Neural progenitor cell (in vitro differentiated cells): Measurements from ENCODE around the gene WWTR1. TPM values are rescaled to one million over a fixed set of nuclear protein-coding genes. Genes with fewer than 3 reads are reported as not detected.

Experiments
- DNase-seq: peaks from one replicate; pipeline ENCODE4 v3.0.0-alpha.2; 2016; ENCODE audit warnings: low spot score
- H2AFZ ChIP-seq: fragments of 200-600 bp; sonication (generic); replicated peaks from 2 replicates; pipeline ENCODE4 v1.6.1; 2016; ENCODE audit warnings: antibody characterized with exemption
- H3F3A ChIP-seq: fragments of 200-600 bp; sonication (generic); 2 replicates; pipeline ENCODE4 v1.6.1; 2016; ENCODE audit warnings: antibody characterized with exemption, low read depth
- H3K27ac ChIP-seq: fragments of 200-600 bp; sonication (generic); 2 replicates; pipeline ENCODE4 v1.5.1; 2016; ENCODE audit warnings: mild to moderate bottlenecking
- H3K27me3 ChIP-seq: fragments of 200-600 bp; sonication (generic); 2 replicates; pipeline ENCODE4 v1.6.1; 2016; ENCODE audit warnings: mild to moderate bottlenecking, moderate library complexity
- H3K36me3 ChIP-seq: fragments of 200-600 bp; sonication (generic); 2 replicates; pipeline ENCODE4 v1.5.1; 2016
- H3K4me1 ChIP-seq: fragments of 200-600 bp; sonication (generic); 2 replicates; pipeline ENCODE4 v1.6.1; 2016; ENCODE audit warnings: mixed run types
- H3K4me2 ChIP-seq: fragments of 200-600 bp; sonication (generic); 2 replicates; pipeline ENCODE4 v1.6.1; 2016
- H3K4me3 ChIP-seq: fragments of 200-600 bp; sonication (generic); 2 replicates; pipeline ENCODE4 v1.5.1; 2016
- H3K79me2 ChIP-seq: fragments of 200-600 bp; sonication (generic); 2 replicates; pipeline ENCODE4 v1.6.1; 2016; ENCODE audit warnings: low read depth
- H3K9ac ChIP-seq: fragments of 200-600 bp; sonication (generic); 2 replicates; pipeline ENCODE4 v1.6.1; 2016
- H3K9me3 ChIP-seq: fragments of 200-600 bp; sonication (generic); 2 replicates; pipeline ENCODE4 v1.5.1; 2016; ENCODE audit warnings: low read depth
- H4K20me1 ChIP-seq: fragments of 200-600 bp; sonication (generic); 2 replicates; pipeline ENCODE4 v1.6.1; 2016; ENCODE audit warnings: low read depth
- H3K27ac Mint-ChIP-seq: 3 replicates; pipeline ENCODE4 v1.8.0; 2021; ENCODE audit warnings: mixed read lengths
- H3K27me3 Mint-ChIP-seq: 2 replicates; pipeline ENCODE4 v1.8.0; 2022; ENCODE audit warnings: low read depth, mild to moderate bottlenecking, inconsistent platforms, moderate library complexity, mixed read lengths; ENCODE audit not compliant: insufficient read depth
- H3K36me3 Mint-ChIP-seq: 3 replicates; pipeline ENCODE4 v1.8.0; 2021; ENCODE audit warnings: mixed read lengths
- H3K4me1 Mint-ChIP-seq: 3 replicates; pipeline ENCODE4 v1.8.0; 2021; ENCODE audit warnings: mixed read lengths
- H3K4me3 Mint-ChIP-seq: 3 replicates; pipeline ENCODE4 v1.8.0; 2021; ENCODE audit warnings: mild to moderate bottlenecking, moderate library complexity, mixed read lengths
- H3K9me3 Mint-ChIP-seq: 3 replicates; pipeline ENCODE4 v1.8.0; 2020; ENCODE audit warnings: mixed read lengths
- EZH2 ChIP-seq: fragments of 200-600 bp; sonication (generic); IDR thresholded peaks from 2 replicates; pipeline ENCODE4 v1.6.1; 2017; ENCODE audit warnings: antibody characterized with exemption, mild to moderate bottlenecking, moderate library complexity
- EZH2phosphoT487 ChIP-seq: fragments of 200-600 bp; sonication (generic); IDR thresholded peaks from 2 replicates; pipeline ENCODE4 v1.6.1; 2017; ENCODE audit warnings: antibody characterized with exemption
- total RNA-seq: library from RNA; depleted of rRNA; stranded (reverse); fragments of >200 nt; gene quantifications from 2 replicates; pipeline ENCODE4 v1.2.3, GENCODE V29; 2015; ENCODE audit warnings: low replicate concordance
- TF ChIP-seq, protein P1 (sequence below): fragments of 200-600 bp; sonication (generic); IDR thresholded peaks from 2 replicates; pipeline ENCODE4 v1.5.1; 2017; ENCODE audit warnings: antibody characterized with exemption, mild to moderate bottlenecking

The WWTR1 gene
- total RNA-seq, 1 donor from 2014 or later: 13.9 TPM

DNA sequence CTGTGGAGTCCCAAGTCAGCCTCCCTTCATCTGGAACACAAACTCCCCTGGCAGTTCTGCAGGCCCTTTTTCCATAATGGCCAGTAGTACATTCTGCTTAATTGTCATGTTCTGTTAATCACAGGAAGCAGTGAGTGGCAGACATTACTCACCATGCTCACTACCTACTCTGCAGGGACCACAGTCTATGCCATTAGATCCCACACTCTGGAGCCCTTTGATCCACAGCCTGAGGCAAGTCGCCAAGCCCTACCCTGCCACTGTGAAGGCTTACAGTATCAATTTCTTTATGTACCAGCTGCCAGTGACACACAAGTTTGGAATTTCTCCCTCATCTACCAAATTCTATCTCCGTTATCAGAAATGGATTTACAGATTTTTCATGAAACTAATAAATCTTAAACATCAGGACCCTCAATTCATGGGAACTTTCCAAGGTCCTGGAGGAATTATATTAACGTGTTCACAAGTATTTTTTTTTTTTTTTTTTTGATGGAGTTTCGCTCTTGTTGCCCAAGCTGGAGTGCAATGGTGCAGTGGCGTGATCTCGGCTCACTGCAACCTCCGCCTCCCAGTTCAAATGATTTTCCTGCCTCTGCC, 20.6 kb upstream of the WWTR1 start:
- Histone ChIP-seq H2AFZ (no peak overlapping the region), H3K9me3 (no peaks in the 10 kb centered on the region), H3K27me3 (no peaks in the 10 kb centered on the region), H3K4me2 (no peak overlapping the region), H4K20me1 (no peaks in the 10 kb centered on the region), H3K27ac (no peak overlapping the region), H3K9ac (no peak overlapping the region), H3K79me2 (no peaks in the 10 kb centered on the region), H3K4me1 (no peaks in the 10 kb centered on the region), H3F3A (no peaks in the 10 kb centered on the region), H3K4me3 (no peak overlapping the region), H3K36me3 (no peaks in the 10 kb centered on the region)
- peaks cover 14% of the 10 kb centered on the region for H3K4me1 Mint-ChIP-seq
- no peak for TF ChIP-seq EZH2phosphoT487
- no peak for TF ChIP-seq EZH2
- TF ChIP-seq, protein P1, sequence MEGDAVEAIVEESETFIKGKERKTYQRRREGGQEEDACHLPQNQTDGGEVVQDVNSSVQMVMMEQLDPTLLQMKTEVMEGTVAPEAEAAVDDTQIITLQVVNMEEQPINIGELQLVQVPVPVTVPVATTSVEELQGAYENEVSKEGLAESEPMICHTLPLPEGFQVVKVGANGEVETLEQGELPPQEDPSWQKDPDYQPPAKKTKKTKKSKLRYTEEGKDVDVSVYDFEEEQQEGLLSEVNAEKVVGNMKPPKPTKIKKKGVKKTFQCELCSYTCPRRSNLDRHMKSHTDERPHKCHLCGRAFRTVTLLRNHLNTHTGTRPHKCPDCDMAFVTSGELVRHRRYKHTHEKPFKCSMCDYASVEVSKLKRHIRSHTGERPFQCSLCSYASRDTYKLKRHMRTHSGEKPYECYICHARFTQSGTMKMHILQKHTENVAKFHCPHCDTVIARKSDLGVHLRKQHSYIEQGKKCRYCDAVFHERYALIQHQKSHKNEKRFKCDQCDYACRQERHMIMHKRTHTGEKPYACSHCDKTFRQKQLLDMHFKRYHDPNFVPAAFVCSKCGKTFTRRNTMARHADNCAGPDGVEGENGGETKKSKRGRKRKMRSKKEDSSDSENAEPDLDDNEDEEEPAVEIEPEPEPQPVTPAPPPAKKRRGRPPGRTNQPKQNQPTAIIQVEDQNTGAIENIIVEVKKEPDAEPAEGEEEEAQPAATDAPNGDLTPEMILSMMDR: no peak
- DNase-seq: no peak
- H3K27ac Mint-ChIP-seq: no peak overlapping the region
- H3K27me3 Mint-ChIP-seq: peaks cover 4% of the 10 kb centered on the region
- no peaks in the 10 kb centered on the region for H3K36me3 Mint-ChIP-seq
- H3K9me3 Mint-ChIP-seq: no peaks in the 10 kb centered on the region
- no peak overlapping the region for H3K4me3 Mint-ChIP-seq

DNA sequence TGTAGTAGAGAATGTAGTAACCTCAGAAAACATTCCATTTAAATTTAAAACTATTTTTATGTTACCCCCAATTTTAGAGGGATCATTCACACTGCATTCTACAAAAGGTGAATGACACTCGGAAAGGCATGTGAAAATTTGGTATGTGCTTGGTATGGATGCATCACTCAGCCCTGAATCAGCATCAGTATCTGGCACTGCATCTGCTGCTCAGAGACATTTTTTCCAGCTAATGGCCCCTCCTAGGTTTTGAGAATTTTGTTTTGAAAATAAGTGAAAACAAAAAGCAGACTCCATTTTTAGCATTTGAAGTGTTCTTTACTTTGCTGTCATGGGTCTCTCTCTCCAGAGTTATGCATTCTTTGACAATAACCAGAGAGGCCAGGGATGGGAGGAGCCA, 15.6 kb upstream of the WWTR1 start:
- H3K27ac ChIP-seq: no peak overlapping the region
- TF ChIP-seq EZH2phosphoT487: no peak
- peaks cover 4% of the 10 kb centered on the region for H3F3A ChIP-seq
- peaks cover 4% of the 10 kb centered on the region for H3K27me3 Mint-ChIP-seq
- H3K9me3 Mint-ChIP-seq: no peaks in the 10 kb centered on the region
- peaks cover 17% of the 10 kb centered on the region for H3K4me1 ChIP-seq
- no peaks in the 10 kb centered on the region for H3K36me3 Mint-ChIP-seq
- H3K27me3 ChIP-seq: peaks cover 37% of the 10 kb centered on the region
- no peak for DNase-seq
- H2AFZ ChIP-seq: no peak overlapping the region
- no peaks in the 10 kb centered on the region for H3K79me2 ChIP-seq
- no peak overlapping the region for H3K4me2 ChIP-seq
- H4K20me1 ChIP-seq: no peaks in the 10 kb centered on the region
- H3K9me3 ChIP-seq: no peaks in the 10 kb centered on the region
- H3K27ac Mint-ChIP-seq: no peak overlapping the region
- H3K36me3 ChIP-seq: no peaks in the 10 kb centered on the region
- H3K4me3 ChIP-seq: no peak overlapping the region
- no peak overlapping the region for H3K4me3 Mint-ChIP-seq
- peaks cover 31% of the 10 kb centered on the region for H3K4me1 Mint-ChIP-seq
- no peak overlapping the region for H3K9ac ChIP-seq

DNA sequence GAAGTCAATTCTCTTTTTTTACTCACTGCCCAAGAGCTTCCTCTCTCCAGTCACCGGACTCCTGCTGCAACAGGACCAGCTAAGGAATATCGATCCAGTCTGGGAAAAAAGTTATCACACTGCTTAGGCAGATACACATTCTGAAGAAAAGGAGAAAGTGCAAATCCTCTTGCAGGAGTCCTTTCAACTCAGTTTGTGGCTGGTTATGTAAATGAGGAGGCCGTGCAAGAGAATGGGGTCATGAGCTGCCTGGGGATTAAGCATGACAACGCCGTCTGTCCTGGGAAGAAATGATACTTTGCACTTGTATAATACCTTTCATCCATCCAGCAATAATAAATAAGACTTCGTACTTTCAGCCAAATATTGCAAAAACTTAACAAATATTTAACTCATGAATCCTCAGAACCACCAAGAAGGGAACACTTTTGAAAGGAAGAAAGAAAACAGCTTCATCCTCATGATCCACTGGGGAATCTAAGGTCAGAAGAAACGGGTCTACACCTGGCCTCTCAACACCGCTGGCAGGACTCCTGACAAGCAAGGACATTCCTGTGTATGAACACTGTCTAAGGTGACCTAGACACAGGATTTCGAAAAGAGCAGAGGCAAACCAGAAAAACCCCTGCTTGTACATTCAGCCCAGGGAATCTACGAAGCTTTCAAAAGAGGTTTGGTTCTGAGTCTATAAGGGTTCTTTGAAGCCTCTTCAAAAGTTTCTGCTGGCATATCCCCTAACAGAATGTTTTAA, 13.1 kb upstream of the WWTR1 start:
- no peaks in the 10 kb centered on the region for H3K79me2 ChIP-seq
- H3K4me3 Mint-ChIP-seq: peak overlapping the region; percentile 69
- H3K9ac ChIP-seq: no peak overlapping the region
- no peaks in the 10 kb centered on the region for H3K9me3 Mint-ChIP-seq
- no peaks in the 10 kb centered on the region for H3K36me3 Mint-ChIP-seq
- peaks cover 4% of the 10 kb centered on the region for H3F3A ChIP-seq
- H3K36me3 ChIP-seq: no peaks in the 10 kb centered on the region
- H3K27me3 ChIP-seq: peaks cover 37% of the 10 kb centered on the region
- TF ChIP-seq, protein P1: no peak
- TF ChIP-seq EZH2 (no peak), EZH2phosphoT487 (no peak)
- H3K4me3 ChIP-seq: peak overlapping the region; percentile 20
- H3K27me3 Mint-ChIP-seq: peaks cover 3% of the 10 kb centered on the region
- H4K20me1 ChIP-seq: no peaks in the 10 kb centered on the region
- H2AFZ ChIP-seq: no peak overlapping the region
- peaks cover 17% of the 10 kb centered on the region for H3K4me1 ChIP-seq
- peak overlapping the region; percentile 52 for H3K27ac Mint-ChIP-seq
- H3K4me1 Mint-ChIP-seq: peaks cover 19% of the 10 kb centered on the region
- no peak overlapping the region for H3K27ac ChIP-seq
- H3K9me3 ChIP-seq: no peaks in the 10 kb centered on the region
- DNase-seq: peak; percentile 61
- H3K4me2 ChIP-seq: peak overlapping the region; percentile 69

DNA sequence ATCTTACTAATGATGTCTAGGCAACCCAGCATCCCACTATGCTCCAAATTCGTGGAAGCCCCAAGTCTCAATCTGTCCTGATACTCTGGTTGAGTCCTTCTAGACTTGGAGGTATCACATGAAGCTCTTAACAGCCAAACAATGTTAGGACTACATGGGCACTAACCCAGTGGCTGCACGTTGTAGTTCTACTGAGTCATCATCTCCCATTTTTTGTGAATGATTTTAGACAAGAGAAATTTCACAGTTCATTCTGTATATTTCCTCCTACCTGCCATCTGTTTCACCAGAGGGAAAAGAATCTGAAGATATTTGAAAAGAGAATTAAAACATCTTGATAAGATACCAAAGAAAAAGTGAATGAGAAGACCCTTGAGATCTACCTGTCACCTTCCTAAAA, 9.8 kb upstream of the WWTR1 start:
- DNase-seq: no peak
- Histone ChIP-seq H3F3A (peaks cover 4% of the 10 kb centered on the region), H3K4me2 (no peak overlapping the region), H4K20me1 (no peaks in the 10 kb centered on the region), H3K36me3 (no peaks in the 10 kb centered on the region), H3K79me2 (no peaks in the 10 kb centered on the region), H3K9me3 (no peaks in the 10 kb centered on the region), H3K4me3 (no peak overlapping the region), H2AFZ (no peak overlapping the region), H3K27me3 (peaks cover 37% of the 10 kb centered on the region), H3K27ac (no peak overlapping the region), H3K4me1 (peaks cover 17% of the 10 kb centered on the region), H3K9ac (no peak overlapping the region)
- Mint-ChIP-seq H3K9me3 (peaks cover 2% of the 10 kb centered on the region), H3K27me3 (peaks cover 3% of the 10 kb centered on the region), H3K4me3 (no peak overlapping the region), H3K36me3 (no peaks in the 10 kb centered on the region), H3K4me1 (peaks cover 21% of the 10 kb centered on the region), H3K27ac (no peak overlapping the region)
- TF ChIP-seq EZH2 (no peak), EZH2phosphoT487 (no peak)
- TF ChIP-seq, protein P1: no peak
